GM12891 (cell line): ENCODE data around the gene HOXB5.

ENCODE experiments used
- POLR2A ChIP-seq: IDR thresholded peaks from 2 replicates; pipeline ENCODE4 v1.6.1; 2011; ENCODE audit warnings: low read depth, low read length, control low read depth
- TAF1 ChIP-seq: IDR thresholded peaks from 2 replicates; pipeline ENCODE4 v1.6.1; 2011; ENCODE audit warnings: low read depth, low read length, control low read depth

GRCh38 chr17:48543854-48544348 is 49.7 kb downstream of the HOXB5 start:
- TF ChIP-seq TAF1 (no peak; the same call in 1 of the 2 replicates), POLR2A (no peak)
